SK-N-SH (cell line): ENCODE data around the gene LRP4. TPM values are rescaled to one million over a fixed set of nuclear protein-coding genes. Genes with fewer than 3 reads are reported as not detected.

Source experiments
- CHD2 ChIP-seq: fragments of 150-350 bp; IDR thresholded peaks from 2 replicates; pipeline ENCODE4 v1.6.1; 2018; ENCODE audit warnings: low read length; ENCODE audit not compliant: partially characterized antibody
- CTCF ChIP-seq: fragments of 200-600 bp; sonication (generic); IDR thresholded peaks from 2 replicates; pipeline ENCODE4 v1.6.1; 2017; ENCODE audit warnings: antibody characterized with exemption, mild to moderate bottlenecking, moderate library complexity
- EP300 ChIP-seq, 2 experiments: IDR thresholded peaks; 2 replicates each; pipeline versions ENCODE4 v1.4.0 to v1.6.1; 2012; ENCODE audit warnings: borderline replicate concordance in 1 of 2, low read depth in 1 of 2, low read length in 1 of 2
- EZH2phosphoT487 ChIP-seq: fragments of 200-600 bp; sonication (generic); IDR thresholded peaks from 2 replicates; pipeline ENCODE4 v1.6.1; 2017; ENCODE audit warnings: low read depth, mixed run types, mild to moderate bottlenecking, antibody characterized with exemption, moderate library complexity, borderline replicate concordance
- FOSL2 ChIP-seq: IDR thresholded peaks from 2 replicates; pipeline ENCODE4 v1.4.0; 2012; ENCODE audit warnings: low read depth, mild to moderate bottlenecking, moderate library complexity, borderline replicate concordance
- FOXJ3 ChIP-seq: sonication (generic); formaldehyde crosslinking; IDR thresholded peaks from 2 replicates; pipeline ENCODE4 v1.5.1; 2020; ENCODE audit warnings: mild to moderate bottlenecking, missing genetic modification reagents
- FOXM1 ChIP-seq: IDR thresholded peaks from 2 replicates; pipeline ENCODE4 v1.4.0; 2012; ENCODE audit warnings: low read depth, mild to moderate bottlenecking
- GABPA ChIP-seq: IDR thresholded peaks from 2 replicates; pipeline ENCODE4 v1.4.0; 2012; ENCODE audit warnings: low read depth, mild to moderate bottlenecking
- JUND ChIP-seq: IDR thresholded peaks from 2 replicates; pipeline ENCODE4 v1.4.0; 2012
- MAX ChIP-seq: IDR thresholded peaks from 2 replicates; pipeline ENCODE4 v1.4.0; 2012; ENCODE audit warnings: low read depth
- MEF2A ChIP-seq: IDR thresholded peaks from 2 replicates; pipeline ENCODE4 v1.4.0; 2012; ENCODE audit warnings: low read depth, borderline replicate concordance
- MXI1 ChIP-seq: IDR thresholded peaks from 2 replicates; pipeline ENCODE4 v1.6.1; 2012; ENCODE audit warnings: mild to moderate bottlenecking, low read depth, low read length, improper control_type of control experiment
- NRF1 ChIP-seq: IDR thresholded peaks from 2 replicates; pipeline ENCODE4 v1.6.1; 2012; ENCODE audit warnings: low read depth, mild to moderate bottlenecking, low read length
- POLR2AphosphoS5 ChIP-seq: IDR thresholded peaks from 2 replicates; pipeline ENCODE4 v1.6.1; 2012; ENCODE audit warnings: low read depth, low read length
- RAD21 ChIP-seq: IDR thresholded peaks from 2 replicates; pipeline ENCODE4 v1.6.1; 2012; ENCODE audit warnings: mild to moderate bottlenecking, low read length
- REST ChIP-seq: IDR thresholded peaks from 2 replicates; pipeline ENCODE4 v1.6.1; 2012; ENCODE audit warnings: mild to moderate bottlenecking, low read depth, low read length, moderate library complexity
- RFX5 ChIP-seq: IDR thresholded peaks from 2 replicates; pipeline ENCODE4 v1.6.1; 2012; ENCODE audit warnings: mild to moderate bottlenecking, improper control_type of control experiment, low read length
- RXRA ChIP-seq: IDR thresholded peaks from 2 replicates; pipeline ENCODE4 v1.4.0; 2012; ENCODE audit warnings: low read depth, mild to moderate bottlenecking, borderline replicate concordance
- SIN3A ChIP-seq: IDR thresholded peaks from 2 replicates; pipeline ENCODE4 v1.6.1; 2012; ENCODE audit warnings: low read depth, mild to moderate bottlenecking, low read length, moderate library complexity, borderline replicate concordance
- SMC3 ChIP-seq: IDR thresholded peaks from 2 replicates; pipeline ENCODE4 v1.6.1; 2012; ENCODE audit warnings: low read depth, low read length, improper control_type of control experiment
- TAF1 ChIP-seq: IDR thresholded peaks from 2 replicates; pipeline ENCODE4 v1.6.1; 2012; ENCODE audit warnings: low read depth, mild to moderate bottlenecking, low read length, moderate library complexity, borderline replicate concordance
- TCF12 ChIP-seq: IDR thresholded peaks from 2 replicates; pipeline ENCODE4 v1.4.0; 2012
- YY1 ChIP-seq: IDR thresholded peaks from 2 replicates; pipeline ENCODE4 v1.4.0; 2012; ENCODE audit warnings: low read depth, mild to moderate bottlenecking
- polyA plus RNA-seq, 3 experiments: library from polyadenylated mRNA; depleted of rRNA; stranded (reverse); fragments of >200 nt; gene quantifications; 2 replicates each; pipeline ENCODE4 v1.2.3, GENCODE V29; 2012
- TF ChIP-seq, protein P1 (sequence below): IDR thresholded peaks from 2 replicates; pipeline ENCODE4; 2012
- TF ChIP-seq, protein P2 (sequence below): fragments of 150-350 bp; IDR thresholded peaks from 2 replicates; pipeline ENCODE4 v1.6.1; 2017; ENCODE audit warnings: antibody characterized with exemption, low read length, low read depth, borderline replicate concordance

Gene LRP4
- polyA plus RNA-seq, 1 of the 3 experiments (the other 2 are of a cell fraction): 10.9 TPM

DNA sequence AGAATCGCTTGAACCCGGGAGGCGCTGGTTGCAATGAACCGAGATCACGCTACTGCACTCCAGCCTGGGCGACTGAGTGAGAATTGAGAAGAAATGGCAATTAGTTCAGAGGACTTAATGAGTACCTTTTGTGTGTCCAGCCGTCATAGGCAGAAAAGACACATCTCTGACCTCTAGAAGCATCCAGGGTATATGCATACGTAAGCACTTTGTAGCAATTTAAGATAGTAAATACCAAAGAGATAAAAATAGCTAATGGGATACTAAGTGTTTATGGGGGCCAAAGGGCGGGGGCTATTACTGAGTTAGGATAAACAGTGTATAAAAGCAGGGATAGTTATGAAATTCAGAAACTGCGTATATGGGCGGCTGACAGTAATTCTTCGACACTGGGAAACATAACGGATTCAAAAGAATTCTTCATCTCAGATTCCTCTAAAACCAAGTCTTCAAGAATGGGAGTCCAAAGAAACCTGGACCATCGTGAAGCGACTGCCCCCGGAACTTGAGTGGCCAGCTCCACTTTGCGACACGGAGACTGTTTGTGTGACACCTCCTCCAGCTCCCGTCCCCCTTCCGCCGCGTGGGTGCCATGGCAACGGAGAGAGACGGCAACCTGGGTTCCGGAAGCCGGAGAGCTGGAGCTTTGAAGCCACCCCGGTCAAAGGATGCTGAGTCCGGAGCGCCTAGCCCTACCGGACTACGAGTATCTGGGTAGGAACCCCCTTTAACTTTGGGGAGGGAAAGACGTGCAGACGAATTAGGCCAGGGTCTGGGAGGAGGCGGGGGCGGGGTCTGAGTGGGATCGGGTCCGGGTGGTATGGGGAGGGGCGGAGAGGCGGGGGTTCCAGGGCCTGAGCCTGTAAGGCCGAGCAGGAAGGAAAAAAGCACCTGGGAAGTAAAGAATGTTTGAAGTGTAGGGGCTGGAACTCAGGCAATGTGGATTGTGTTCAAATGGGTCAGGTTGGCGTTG, 18.1 kb upstream of the LRP4 start, which contains the start of gene CSTPP1 (continued):
- TF ChIP-seq, protein P1, sequence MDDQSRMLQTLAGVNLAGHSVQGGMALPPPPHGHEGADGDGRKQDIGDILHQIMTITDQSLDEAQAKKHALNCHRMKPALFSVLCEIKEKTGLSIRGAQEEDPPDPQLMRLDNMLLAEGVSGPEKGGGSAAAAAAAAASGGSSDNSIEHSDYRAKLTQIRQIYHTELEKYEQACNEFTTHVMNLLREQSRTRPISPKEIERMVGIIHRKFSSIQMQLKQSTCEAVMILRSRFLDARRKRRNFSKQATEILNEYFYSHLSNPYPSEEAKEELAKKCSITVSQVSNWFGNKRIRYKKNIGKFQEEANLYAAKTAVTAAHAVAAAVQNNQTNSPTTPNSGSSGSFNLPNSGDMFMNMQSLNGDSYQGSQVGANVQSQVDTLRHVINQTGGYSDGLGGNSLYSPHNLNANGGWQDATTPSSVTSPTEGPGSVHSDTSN: no peak
- no peak for TF ChIP-seq FOXM1
- no peak; the same call in 1 of the 2 replicates for TF ChIP-seq TCF12
- no peak for TF ChIP-seq NRF1
- no peak for TF ChIP-seq RXRA
- TF ChIP-seq SMC3: no peak
- TF ChIP-seq TAF1: peak; percentile 86
- TF ChIP-seq GABPA: peak; percentile 86
- TF ChIP-seq JUND: no peak
- no peak for TF ChIP-seq MEF2A
- TF ChIP-seq, protein P2, sequence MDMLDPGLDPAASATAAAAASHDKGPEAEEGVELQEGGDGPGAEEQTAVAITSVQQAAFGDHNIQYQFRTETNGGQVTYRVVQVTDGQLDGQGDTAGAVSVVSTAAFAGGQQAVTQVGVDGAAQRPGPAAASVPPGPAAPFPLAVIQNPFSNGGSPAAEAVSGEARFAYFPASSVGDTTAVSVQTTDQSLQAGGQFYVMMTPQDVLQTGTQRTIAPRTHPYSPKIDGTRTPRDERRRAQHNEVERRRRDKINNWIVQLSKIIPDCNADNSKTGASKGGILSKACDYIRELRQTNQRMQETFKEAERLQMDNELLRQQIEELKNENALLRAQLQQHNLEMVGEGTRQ: no peak
- TF ChIP-seq YY1: peak; percentile 49; the same call in 1 of the 2 replicates
- no peak for TF ChIP-seq EZH2phosphoT487
- peak; percentile 39; the same call in 1 of the 2 replicates for TF ChIP-seq POLR2AphosphoS5
- no peak for TF ChIP-seq FOSL2
- TF ChIP-seq CTCF: no peak
- peak; percentile 83 for TF ChIP-seq MAX
- peak; percentile 78 for TF ChIP-seq CHD2
- TF ChIP-seq REST: 0 out of 2 replicates have a peak, but pooled peaks have one; percentile 26
- peak; percentile 56; the same call in 1 of the 2 replicates for TF ChIP-seq FOXJ3 (CRISPR knock-in tag)
- no peak for TF ChIP-seq EP300 (IDR thresholded peaks at IDR 0.05; ENCODE audit: borderline replicate concordance in 1 of 2, low read depth in 1 of 2, low read length in 1 of 2)
- TF ChIP-seq SIN3A: peak; percentile 87; the same call in 1 of the 2 replicates
- peak; percentile 90 for TF ChIP-seq MXI1
- TF ChIP-seq RFX5: no peak; the same call in 1 of the 2 replicates
- 0 out of 2 replicates have a peak, but pooled peaks have one; percentile 19 for TF ChIP-seq RAD21
